ENCODE results near the gene EEF1AKMT3. TPM values are rescaled to one million over a fixed set of nuclear protein-coding genes. Genes with fewer than 3 reads are reported as not detected.

EEF1AKMT3 gene
- total and polyA plus RNA-seq, 2 experiments from 2014 or later, result 12.4 to 15.7 TPM

- TF ChIP-seq EZH2 (IDR thresholded peaks at IDR 0.05; ENCODE audit: insufficient read depth, poor library complexity, severe bottlenecking), result no peak
- TF ChIP-seq EZH2phosphoT487 (IDR thresholded peaks at IDR 0.05; ENCODE audit: insufficient read depth, low read depth), result no peak
- peaks cover 15% of the 10 kb centered on the region for H3K36me3 ChIP-seq (ENCODE audit: low read depth)
- H3K9me3 ChIP-seq (ENCODE audit: low read depth), result no peaks in the 10 kb centered on the region
- H3K9me2 ChIP-seq (ENCODE audit: insufficient read depth), result no peaks in the 10 kb centered on the region
- H3K4me2 ChIP-seq (ENCODE audit: unreplicated experiment), result no peak overlapping the region
- no peak overlapping the region for H3K9ac ChIP-seq
- WGBS, 2 experiments (ENCODE audit: low coverage in 1 of 2, low lambda C conversion rate in 2 of 2, missing lambda C conversion rate in 2 of 2), result 94 to 97% methylated on average over 3 of the region's 3 CpGs
- in situ Hi-C loops (cut with MboI), result no loop called here
- H3K4me1 ChIP-seq (ENCODE audit: insufficient read depth), result no peaks in the 10 kb centered on the region; the same call in 1 of the 2 replicates
- H3K27me3 ChIP-seq (replicated peaks; ENCODE audit: insufficient read depth), result no peaks in the 10 kb centered on the region
- H3K4me3 ChIP-seq, result no peak overlapping the region
- no peaks in the 10 kb centered on the region for H3K79me2 ChIP-seq (ENCODE audit: insufficient read depth)
- H4K20me1 ChIP-seq (ENCODE audit: insufficient read depth), result no peaks in the 10 kb centered on the region
- no peak overlapping the region for H3K27ac ChIP-seq
- no peak overlapping the region for H2AFZ ChIP-seq
- H3F3A ChIP-seq (ENCODE audit: insufficient read depth), result peaks cover 9% of the 10 kb centered on the region
- no peak for DNase-seq
These were observed 34.3 kb downstream of the EEF1AKMT3 start for GRCh38 chr12:57806677-57807076.

GRCh38 chr12:57807285-57807684 lies 34.9 kb downstream of the EEF1AKMT3 start:
- TF ChIP-seq EZH2phosphoT487 (IDR thresholded peaks at IDR 0.05; ENCODE audit: insufficient read depth, low read depth), result no peak
- TF ChIP-seq EZH2 (IDR thresholded peaks at IDR 0.05; ENCODE audit: insufficient read depth, poor library complexity, severe bottlenecking), result no peak
- Histone ChIP-seq H3K4me3 (no peak overlapping the region), H3K9me3 (ENCODE audit: low read depth) (no peaks in the 10 kb centered on the region), H3K4me2 (ENCODE audit: unreplicated experiment) (no peak overlapping the region), H3K27me3 (replicated peaks; ENCODE audit: insufficient read depth) (no peaks in the 10 kb centered on the region), H4K20me1 (ENCODE audit: insufficient read depth) (no peaks in the 10 kb centered on the region), H3K4me1 (ENCODE audit: insufficient read depth) (no peaks in the 10 kb centered on the region; the same call in 1 of the 2 replicates), H3F3A (ENCODE audit: insufficient read depth) (peaks cover 9% of the 10 kb centered on the region), H3K9me2 (ENCODE audit: insufficient read depth) (no peaks in the 10 kb centered on the region), H3K36me3 (ENCODE audit: low read depth) (peaks cover 12% of the 10 kb centered on the region), H3K9ac (no peak overlapping the region), H3K27ac (no peak overlapping the region), H2AFZ (no peak overlapping the region), H3K79me2 (ENCODE audit: insufficient read depth) (no peaks in the 10 kb centered on the region)
- no peak for DNase-seq
- 89 to 93% methylated on average over 9 of the region's 9 CpGs for WGBS, 2 experiments (ENCODE audit: low coverage in 1 of 2, low lambda C conversion rate in 2 of 2, missing lambda C conversion rate in 2 of 2)
- in situ Hi-C loops (cut with MboI), result no loop called here

- no peak for DNase-seq
- no peaks in the 10 kb centered on the region for H4K20me1 ChIP-seq (ENCODE audit: insufficient read depth)
- H2AFZ ChIP-seq, result no peak overlapping the region
- no peaks in the 10 kb centered on the region for H3K9me3 ChIP-seq (ENCODE audit: low read depth)
- no peaks in the 10 kb centered on the region for H3K27me3 ChIP-seq (replicated peaks; ENCODE audit: insufficient read depth)
- H3K4me3 ChIP-seq, result no peak overlapping the region
- no peak overlapping the region for H3K4me2 ChIP-seq (ENCODE audit: unreplicated experiment)
- no peak overlapping the region for H3K9ac ChIP-seq
- no peaks in the 10 kb centered on the region; the same call in 1 of the 2 replicates for H3K4me1 ChIP-seq (ENCODE audit: insufficient read depth)
- peaks cover 6% of the 10 kb centered on the region; the same call in 1 of the 2 replicates for H3K36me3 ChIP-seq (ENCODE audit: low read depth)
- no peak overlapping the region for H3K27ac ChIP-seq
- WGBS, 2 experiments (ENCODE audit: low coverage in 1 of 2, low lambda C conversion rate in 2 of 2, missing lambda C conversion rate in 2 of 2), result 78 to 85% methylated on average over 5 of the region's 5 CpGs
- no peaks in the 10 kb centered on the region for H3K9me2 ChIP-seq (ENCODE audit: insufficient read depth)
- peaks cover 9% of the 10 kb centered on the region for H3F3A ChIP-seq (ENCODE audit: insufficient read depth)
- no peaks in the 10 kb centered on the region for H3K79me2 ChIP-seq (ENCODE audit: insufficient read depth)
- in situ Hi-C loops (cut with MboI), result no loop called here
- TF ChIP-seq EZH2phosphoT487 (IDR thresholded peaks at IDR 0.05; ENCODE audit: insufficient read depth, low read depth), result no peak
- TF ChIP-seq EZH2 (IDR thresholded peaks at IDR 0.05; ENCODE audit: insufficient read depth, poor library complexity, severe bottlenecking), result no peak
These were observed 35.9 kb downstream of the EEF1AKMT3 start for GRCh38 chr12:57808351-57808750.

GRCh38 chr12:57809425-57809824 lies 37.0 kb downstream of the EEF1AKMT3 start:
- Histone ChIP-seq H3K27me3 (replicated peaks; ENCODE audit: insufficient read depth) (no peaks in the 10 kb centered on the region), H3K4me2 (ENCODE audit: unreplicated experiment) (no peak overlapping the region), H2AFZ (no peak overlapping the region), H3K4me1 (ENCODE audit: insufficient read depth) (no peaks in the 10 kb centered on the region; the same call in 1 of the 2 replicates), H3K79me2 (ENCODE audit: insufficient read depth) (no peaks in the 10 kb centered on the region), H3K9me2 (ENCODE audit: insufficient read depth) (no peaks in the 10 kb centered on the region), H3K9me3 (ENCODE audit: low read depth) (no peaks in the 10 kb centered on the region), H3K27ac (no peak overlapping the region), H4K20me1 (ENCODE audit: insufficient read depth) (no peaks in the 10 kb centered on the region), H3K9ac (no peak overlapping the region), H3F3A (ENCODE audit: insufficient read depth) (peaks cover 3% of the 10 kb centered on the region), H3K36me3 (ENCODE audit: low read depth) (peaks cover 6% of the 10 kb centered on the region; the same call in 1 of the 2 replicates), H3K4me3 (no peak overlapping the region)
- DNase-seq, result no peak
- in situ Hi-C loops (cut with MboI), result no loop called here
- no peak for TF ChIP-seq EZH2phosphoT487 (IDR thresholded peaks at IDR 0.05; ENCODE audit: insufficient read depth, low read depth)
- no peak for TF ChIP-seq EZH2 (IDR thresholded peaks at IDR 0.05; ENCODE audit: insufficient read depth, poor library complexity, severe bottlenecking)
- 85 to 91% methylated on average over 3 of the region's 3 CpGs for WGBS, 2 experiments (ENCODE audit: low coverage in 1 of 2, low lambda C conversion rate in 2 of 2, missing lambda C conversion rate in 2 of 2)
